Skeletal muscle tissue (tissue), 4 donors: Measurements from ENCODE around the gene CXCR6. TPM values are rescaled to one million over a fixed set of nuclear protein-coding genes. Genes with fewer than 3 reads are reported as not detected.

Experiments
- H3K27ac ChIP-seq: one replicate; pipeline ENCODE4 v1.7.0; 2013; ENCODE audit warnings: mild to moderate bottlenecking, low read depth, low read length, inconsistent platforms
- H3K27me3 ChIP-seq, 3 donors: one replicate each; pipeline ENCODE4 v1.7.0; 2013; ENCODE audit warnings: low read length in 3 of 3; ENCODE audit not compliant: control insufficient read depth in 3 of 3, insufficient read depth in 3 of 3
- H3K36me3 ChIP-seq, 3 donors: one replicate each; pipeline ENCODE4 v1.7.0; 2013; ENCODE audit warnings: low read length in 3 of 3; ENCODE audit not compliant: control insufficient read depth in 3 of 3, insufficient read depth in 3 of 3
- H3K4me1 ChIP-seq, 3 donors: one replicate each; pipeline ENCODE4 v1.7.0; 2013; ENCODE audit warnings: low read length in 3 of 3, mild to moderate bottlenecking in 3 of 3; ENCODE audit not compliant: control insufficient read depth in 3 of 3, insufficient read depth in 3 of 3
- H3K4me3 ChIP-seq, 3 donors: one replicate each; pipeline ENCODE4 v1.7.0; 2013; ENCODE audit warnings: low read length in 3 of 3
- H3K9ac ChIP-seq, 3 donors: one replicate each; pipeline ENCODE4 v1.7.0; 2013; ENCODE audit warnings: low read length in 3 of 3, mild to moderate bottlenecking in 3 of 3, moderate library complexity in 2 of 3, low read depth in 1 of 3
- H3K9me3 ChIP-seq, 3 donors: one replicate each; pipeline ENCODE4 v1.7.0; 2013; ENCODE audit warnings: low read length in 3 of 3; ENCODE audit not compliant: control insufficient read depth in 3 of 3
- total RNA-seq: library from RNA; depleted of rRNA; stranded (reverse); fragments of >200 nt; gene quantifications from one replicate; pipeline ENCODE4 v1.2.3, GENCODE V29; 2014
- donor health status: Osteomylitis.

The CXCR6 gene
- total RNA-seq = not detected

DNA sequence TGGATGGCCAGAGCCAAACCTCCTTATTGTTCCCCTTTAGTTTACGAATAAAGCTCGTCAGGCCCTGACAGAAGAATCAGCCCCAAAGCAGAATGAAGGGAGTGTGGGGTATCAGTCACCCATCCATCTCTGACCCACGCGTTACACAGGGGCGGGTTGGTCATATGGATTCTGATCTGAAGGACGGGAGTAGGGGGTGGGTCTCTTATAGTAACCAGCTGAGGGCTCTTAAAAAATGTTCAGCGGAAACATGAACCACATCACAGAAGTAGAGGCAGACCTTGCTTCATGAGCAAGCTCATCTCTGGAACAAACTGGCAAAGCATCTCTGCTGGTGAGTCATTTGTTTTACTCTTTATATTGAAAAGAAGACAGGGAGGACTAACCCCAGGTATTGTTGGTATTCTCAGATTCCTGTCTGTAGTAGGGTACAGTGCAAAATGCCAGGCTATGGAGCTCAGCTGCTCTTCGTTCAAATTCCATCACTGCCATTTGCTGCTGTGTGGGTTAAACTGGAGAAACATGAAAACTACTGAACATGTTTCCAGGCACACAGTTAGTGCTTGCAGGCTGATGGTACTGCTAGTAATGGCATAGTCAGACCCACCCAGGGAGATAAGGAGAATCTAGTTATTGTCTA, at the start of gene CXCR6:
TSS of gene CXCR6 (plus strand) at position 258 of the 640 bp plus-strand sequence. CDS start 3,018 bp downstream, outside the sequence.
- H3K4me3 ChIP-seq = peak within 1 kb of the TSS in 1 of 3 donors; percentile 7
- H3K36me3 ChIP-seq = peaks cover 29 to 55% (median 35%) of the 10 kb centered on the region in 3 donors
- no peak within 1 kb of the TSS for H3K27ac ChIP-seq
- peak within 1 kb of the TSS in 2 of 3 donors; percentile 18 to 54 for H3K9ac ChIP-seq
- H3K9me3 ChIP-seq = no peaks in the 10 kb centered on the region
- peaks cover 18 to 62% (median 61%) of the 10 kb centered on the region in 3 donors for H3K4me1 ChIP-seq
- no peaks in the 10 kb centered on the region for H3K27me3 ChIP-seq

DNA sequence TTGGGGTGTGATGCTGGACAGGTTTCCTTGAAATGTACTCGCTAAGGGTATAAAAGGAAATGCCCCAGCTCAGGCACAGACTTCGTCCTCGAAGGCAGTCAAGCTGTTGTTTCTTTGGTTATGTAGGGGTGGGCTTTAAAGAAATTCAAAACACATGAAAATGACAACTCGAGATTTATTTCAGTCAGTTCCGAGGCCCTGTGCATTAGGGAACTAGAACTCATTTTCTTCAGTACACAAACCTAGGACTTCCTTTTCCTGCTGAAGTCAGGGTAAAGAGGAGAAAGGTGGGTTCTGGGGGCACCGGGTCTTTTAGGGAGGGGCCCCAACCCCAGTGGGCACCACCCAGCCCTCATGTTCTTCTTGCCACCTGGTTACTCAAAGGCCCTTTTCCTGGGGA, 49.2 kb upstream of the CXCR6 start:
- Histone ChIP-seq H3K9me3 (no peaks in the 10 kb centered on the region), H3K27me3 (no peaks in the 10 kb centered on the region), H3K36me3 (peaks cover 0 to 2% (median 1%) of the 10 kb centered on the region in 3 donors), H3K4me3 (no peak overlapping the region), H3K4me1 (no peaks in the 10 kb centered on the region), H3K27ac (no peak overlapping the region), H3K9ac (no peak overlapping the region)

DNA sequence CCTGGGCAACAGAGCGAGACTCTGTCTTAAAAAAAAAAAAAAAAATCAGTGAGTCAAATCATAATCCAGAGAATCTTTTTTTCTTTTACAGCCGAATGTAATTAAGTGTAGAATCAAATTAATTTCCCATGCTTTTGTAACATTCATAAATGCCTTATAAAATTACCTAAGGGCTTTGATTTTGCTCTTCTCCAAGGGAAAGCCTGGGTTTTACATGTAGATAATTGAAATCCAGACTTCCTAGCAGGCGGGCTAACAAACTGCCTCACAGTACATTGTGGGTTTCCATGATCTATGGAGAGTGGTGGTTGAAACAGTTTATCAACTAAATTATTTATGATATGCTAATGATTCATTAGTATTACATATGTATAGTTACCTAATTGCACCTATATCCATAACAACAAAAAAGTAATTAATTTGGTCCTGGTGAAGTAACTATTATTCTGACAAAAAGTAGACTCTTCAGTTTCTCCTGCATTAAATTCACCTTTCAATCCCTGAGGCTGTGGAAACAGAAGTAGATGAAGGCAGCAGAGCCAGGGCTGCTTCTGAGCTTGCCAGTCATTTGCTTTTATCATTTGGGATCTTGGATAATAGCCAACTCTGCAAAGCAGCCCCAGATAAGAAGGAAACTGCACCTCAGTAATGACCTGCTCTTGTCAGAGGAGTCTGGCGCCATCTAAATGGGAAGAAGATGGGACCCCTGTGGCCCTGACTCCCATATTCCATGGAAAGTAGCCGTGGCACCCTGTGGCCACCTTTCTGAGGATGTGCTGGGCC, 47.4 kb upstream of the CXCR6 start:
- Histone ChIP-seq H3K27ac (no peak overlapping the region), H3K27me3 (no peaks in the 10 kb centered on the region), H3K9ac (no peak overlapping the region), H3K4me3 (no peak overlapping the region), H3K9me3 (no peaks in the 10 kb centered on the region), H3K4me1 (no peaks in the 10 kb centered on the region), H3K36me3 (peaks cover 0 to 2% (median 1%) of the 10 kb centered on the region in 3 donors)

DNA sequence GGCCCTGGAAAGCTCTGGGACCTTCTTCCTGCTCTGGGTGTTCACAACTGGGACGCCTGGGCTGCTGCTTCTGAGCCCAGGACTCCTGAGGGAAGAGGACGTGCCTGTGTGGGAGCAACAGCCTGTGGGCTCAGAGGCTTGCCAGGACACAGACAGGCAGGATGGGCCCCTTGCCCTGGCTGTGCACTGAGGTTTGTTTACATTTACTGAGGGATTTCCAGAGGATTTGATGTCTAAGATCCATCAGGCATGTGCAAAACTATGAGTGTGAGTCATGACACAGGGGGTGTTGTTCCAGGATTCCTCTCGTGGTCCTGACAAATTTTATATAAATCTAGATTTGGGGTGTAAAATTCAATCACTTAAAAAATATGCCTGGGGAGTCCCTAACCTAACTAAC, 46.3 kb upstream of the CXCR6 start:
- H3K27me3 ChIP-seq = no peaks in the 10 kb centered on the region
- no peak overlapping the region for H3K9ac ChIP-seq
- no peak overlapping the region for H3K27ac ChIP-seq
- no peaks in the 10 kb centered on the region for H3K4me1 ChIP-seq
- H3K36me3 ChIP-seq = peaks cover 0 to 4% (median 3%) of the 10 kb centered on the region in 3 donors
- no peaks in the 10 kb centered on the region for H3K9me3 ChIP-seq
- H3K4me3 ChIP-seq = no peak overlapping the region

DNA sequence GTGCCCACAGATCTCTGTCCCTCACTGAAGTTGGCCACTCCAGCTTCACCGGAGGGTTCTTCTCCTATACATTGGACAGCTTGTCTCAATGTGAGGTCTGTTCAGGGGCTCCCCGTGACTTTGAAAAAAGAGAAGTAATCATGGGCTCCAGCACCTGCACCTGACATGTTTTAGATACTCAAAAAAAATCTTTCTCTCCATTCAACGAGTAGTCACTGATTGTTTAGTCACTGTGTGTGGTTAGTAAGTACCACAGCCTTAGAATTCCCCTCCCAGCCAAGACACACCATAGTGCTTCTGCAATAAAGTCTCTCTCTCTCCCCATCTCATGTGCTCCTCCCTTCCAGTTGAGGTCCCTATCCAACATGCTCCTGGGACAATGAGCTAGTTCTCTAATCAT, 38.3 kb upstream of the CXCR6 start:
- peaks cover 15 to 29% (median 26%) of the 10 kb centered on the region in 3 donors for H3K4me1 ChIP-seq
- no peak overlapping the region for H3K9ac ChIP-seq
- no peak overlapping the region for H3K4me3 ChIP-seq
- H3K36me3 ChIP-seq = peaks cover 2 to 6% (median 4%) of the 10 kb centered on the region in 3 donors
- no peak overlapping the region for H3K27ac ChIP-seq
- no peaks in the 10 kb centered on the region for H3K27me3 ChIP-seq
- H3K9me3 ChIP-seq = no peaks in the 10 kb centered on the region

DNA sequence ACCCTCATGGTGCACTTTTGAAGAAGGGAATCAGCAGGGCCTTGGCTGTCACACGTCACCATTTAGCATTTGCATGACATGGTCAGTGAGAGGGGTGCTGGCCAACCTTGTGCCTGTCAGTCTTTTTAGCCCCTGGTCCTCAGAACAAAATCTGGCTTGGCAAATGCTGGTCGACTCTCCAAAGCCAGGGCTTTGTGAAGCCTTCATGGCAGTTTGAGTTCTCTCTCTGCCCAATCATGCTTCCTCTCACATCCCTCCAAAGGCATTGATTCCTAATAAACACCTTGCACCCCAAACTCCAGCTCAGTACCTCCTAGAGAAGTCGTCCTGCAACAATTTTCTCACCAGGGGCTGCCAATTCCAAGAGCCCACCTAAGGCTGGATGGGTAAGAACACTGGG, 37.5 kb upstream of the CXCR6 start:
- Histone ChIP-seq H3K4me1 (peaks cover 15 to 29% (median 26%) of the 10 kb centered on the region in 3 donors), H3K36me3 (peaks cover 2 to 6% (median 4%) of the 10 kb centered on the region in 3 donors), H3K27me3 (no peaks in the 10 kb centered on the region), H3K9ac (no peak overlapping the region), H3K27ac (no peak overlapping the region), H3K4me3 (no peak overlapping the region), H3K9me3 (no peaks in the 10 kb centered on the region)

DNA sequence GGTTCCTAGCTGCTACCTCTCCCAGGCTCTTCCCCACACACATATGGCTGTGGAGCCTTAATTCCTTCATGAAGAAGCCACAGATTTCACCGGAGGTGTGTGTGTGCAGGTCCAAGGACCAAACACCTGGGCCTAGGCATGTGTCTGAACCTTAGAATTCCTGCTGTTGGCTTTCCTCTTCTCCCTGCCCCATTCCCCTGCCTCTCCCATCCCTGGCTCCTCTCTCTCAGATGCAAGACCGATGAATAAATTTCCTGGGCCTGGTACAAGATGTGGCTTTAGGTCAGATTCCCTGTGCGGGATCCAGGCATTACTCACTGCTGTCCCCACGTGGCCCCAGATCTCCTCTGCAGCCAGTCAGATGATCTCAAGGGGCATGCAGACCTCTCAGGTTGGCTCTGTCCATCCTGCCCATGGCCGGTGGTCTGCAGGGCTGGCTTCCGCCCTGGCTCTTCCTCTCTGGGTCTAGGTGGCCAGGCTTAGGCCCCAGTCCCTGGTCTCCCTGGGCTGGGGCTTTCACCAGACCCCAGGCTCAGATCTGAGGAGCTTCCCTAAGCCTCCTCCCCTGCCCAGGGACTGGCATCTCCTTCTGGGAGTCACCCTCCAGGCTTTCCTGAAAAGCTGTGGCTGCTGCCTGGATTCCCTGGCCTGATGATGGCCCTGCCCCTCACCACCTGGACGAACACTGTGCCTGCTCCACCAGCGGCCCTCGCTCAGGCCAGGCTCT, 36.4 kb upstream of the CXCR6 start:
- H3K4me3 ChIP-seq = peak overlapping the region in 1 of 3 donors; percentile 13
- H3K9me3 ChIP-seq = no peaks in the 10 kb centered on the region
- peaks cover 15 to 29% (median 26%) of the 10 kb centered on the region in 3 donors for H3K4me1 ChIP-seq
- H3K36me3 ChIP-seq = peaks cover 0 to 4% (median 4%) of the 10 kb centered on the region in 3 donors
- no peaks in the 10 kb centered on the region for H3K27me3 ChIP-seq
- peak overlapping the region; percentile 37 for H3K27ac ChIP-seq
- H3K9ac ChIP-seq = no peak overlapping the region

DNA sequence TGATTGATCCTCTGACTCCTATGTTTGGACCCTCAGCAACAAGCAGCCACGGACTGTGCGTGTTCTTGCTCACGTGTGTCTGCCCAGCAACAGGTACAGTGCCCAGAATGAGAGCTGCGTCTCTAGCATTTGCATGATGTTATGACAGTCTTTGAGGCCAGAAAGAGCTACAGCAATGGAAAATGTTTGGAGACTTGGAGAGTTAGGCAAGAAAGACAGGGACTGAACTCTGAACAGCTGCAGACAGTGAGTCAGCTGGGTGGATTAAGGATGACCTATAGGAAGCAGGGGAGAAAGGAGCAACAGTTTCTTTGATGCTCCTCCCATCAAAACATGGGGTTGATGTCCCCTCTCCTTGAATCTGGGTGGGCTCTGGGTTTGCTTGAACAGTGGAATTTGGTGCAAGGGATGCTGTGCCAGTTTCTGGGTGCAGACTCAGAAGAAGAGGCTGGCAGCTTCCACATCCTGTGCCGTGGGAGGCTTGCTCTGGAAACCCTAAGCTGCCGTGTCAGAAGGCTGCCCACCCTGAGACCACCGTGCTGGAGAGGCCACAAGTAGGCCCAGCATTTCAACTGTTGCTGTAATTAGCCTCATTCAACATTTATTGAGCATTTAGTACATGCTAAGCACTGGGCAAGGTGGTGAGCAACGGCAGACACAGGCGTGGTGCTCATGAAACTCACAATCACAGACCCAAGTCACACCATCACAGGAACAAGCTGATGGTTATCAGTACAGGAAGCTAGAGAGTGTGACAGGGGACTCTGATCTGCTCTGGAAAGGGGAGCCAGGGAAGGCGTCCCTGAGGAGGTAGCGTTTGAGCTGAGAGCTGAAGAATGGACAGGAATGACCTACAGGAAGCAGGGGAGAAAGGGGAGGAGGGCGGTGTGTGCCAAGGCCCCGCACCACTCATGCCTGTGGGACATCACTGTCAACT, 35.2 kb upstream of the CXCR6 start:
- Histone ChIP-seq H3K4me1 (peaks cover 15 to 29% (median 26%) of the 10 kb centered on the region in 3 donors), H3K4me3 (peak overlapping the region in 1 of 3 donors; percentile 22), H3K9ac (peak overlapping the region in 1 of 3 donors; percentile 8), H3K27me3 (no peaks in the 10 kb centered on the region), H3K27ac (peak overlapping the region; percentile 37), H3K36me3 (peaks cover 3 to 9% (median 4%) of the 10 kb centered on the region in 3 donors), H3K9me3 (no peaks in the 10 kb centered on the region)

DNA sequence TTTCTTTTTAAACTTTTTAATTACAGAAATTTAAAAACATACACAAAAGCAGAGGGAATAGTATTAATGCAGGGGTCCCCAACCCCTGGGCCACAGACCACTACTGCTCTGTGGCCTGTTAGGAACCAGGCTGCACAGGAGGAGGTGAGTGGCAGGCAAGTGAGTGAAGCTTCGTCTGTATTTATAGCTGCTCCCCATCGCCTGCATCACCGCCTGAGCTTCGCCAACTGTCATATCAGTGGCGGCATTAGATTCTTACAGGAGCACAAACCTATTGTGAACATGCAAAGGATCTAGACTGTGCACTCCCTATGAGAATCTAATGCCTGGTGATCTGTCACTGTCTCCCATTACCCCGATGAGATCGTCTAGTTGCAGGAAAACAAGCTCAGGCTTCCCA, 34.5 kb upstream of the CXCR6 start:
- Histone ChIP-seq H3K36me3 (peaks cover 3 to 9% (median 4%) of the 10 kb centered on the region in 3 donors), H3K27ac (no peak overlapping the region), H3K27me3 (no peaks in the 10 kb centered on the region), H3K4me3 (no peak overlapping the region), H3K4me1 (peaks cover 15 to 29% (median 26%) of the 10 kb centered on the region in 3 donors), H3K9me3 (no peaks in the 10 kb centered on the region), H3K9ac (peak overlapping the region in 1 of 3 donors; percentile 8)
